D721Med (cell line): ENCODE results near the gene AKNAD1.
A peak's percentile ranks its signal among the peaks of the same experiment; 100 is the strongest.

Source experiments
- DNase-seq: peaks from one replicate; pipeline ENCODE4 v3.0.0; 2011; ENCODE audit warnings: low spot score; ENCODE audit not compliant: insufficient read length
- FAIRE-seq: peaks from 2 replicates; lab custom pipeline; 2011; peaks lifted over from hg19 to GRCh38; lab: Jason Lieb, UNC
- CTCF ChIP-seq: IDR thresholded peaks from 2 replicates; pipeline ENCODE4 v1.5.1; 2012; ENCODE audit warnings: mild to moderate bottlenecking, control low read depth; ENCODE audit not compliant: insufficient read depth; ENCODE audit errors: missing control alignments

AKNAD1 gene

GRCh38 chr1:108856994-108857393 is at the start of gene AKNAD1:
AKNAD1 (minus strand) TSS chr1:108857094; CDS start chr1:108852664, 4,430 bp downstream.
- DNase-seq, result no peak
- FAIRE-seq, result no peak
- no peak for TF ChIP-seq CTCF

- no peak for TF ChIP-seq CTCF
- FAIRE-seq (no peak), DNase-seq (no peak)
These were observed 44.2 kb upstream of the AKNAD1 start for GRCh38 chr1:108901106-108901505.

GRCh38 chr1:108897865-108898720 is 41.2 kb upstream of the AKNAD1 start:
- DNase-seq (no peak), FAIRE-seq (peak; percentile 56)
- peak; percentile 97 for TF ChIP-seq CTCF

GRCh38 chr1:108896146-108897145 is 39.6 kb upstream of the AKNAD1 start:
- DNase-seq, result no peak
- FAIRE-seq, result no peak
- TF ChIP-seq CTCF, result no peak

- DNase-seq (no peak), FAIRE-seq (no peak)
- TF ChIP-seq CTCF, result no peak
These were observed 36.2 kb upstream of the AKNAD1 start for GRCh38 chr1:108893141-108893530.

GRCh38 chr1:108892356-108893140 is 35.7 kb upstream of the AKNAD1 start:
- FAIRE-seq, result no peak
- no peak for TF ChIP-seq CTCF
- no peak for DNase-seq
